OCI-LY3 (cell line): ENCODE results near the gene SRGAP1.

ENCODE experiments used
- EZH2phosphoT487 ChIP-seq: fragments of 200-600 bp; shearing (Covaris generic); IDR thresholded peaks from 2 replicates; pipeline ENCODE4 v1.6.1; 2018; ENCODE audit warnings: antibody characterized with exemption, mixed run types, low read depth
- TF ChIP-seq, protein P1 (sequence below): fragments of 200-600, 300-600 bp; sonication (generic); IDR thresholded peaks from 2 replicates; pipeline ENCODE4 v1.5.1; 2014; ENCODE audit warnings: antibody characterized with exemption, low read length, low read depth

DNA sequence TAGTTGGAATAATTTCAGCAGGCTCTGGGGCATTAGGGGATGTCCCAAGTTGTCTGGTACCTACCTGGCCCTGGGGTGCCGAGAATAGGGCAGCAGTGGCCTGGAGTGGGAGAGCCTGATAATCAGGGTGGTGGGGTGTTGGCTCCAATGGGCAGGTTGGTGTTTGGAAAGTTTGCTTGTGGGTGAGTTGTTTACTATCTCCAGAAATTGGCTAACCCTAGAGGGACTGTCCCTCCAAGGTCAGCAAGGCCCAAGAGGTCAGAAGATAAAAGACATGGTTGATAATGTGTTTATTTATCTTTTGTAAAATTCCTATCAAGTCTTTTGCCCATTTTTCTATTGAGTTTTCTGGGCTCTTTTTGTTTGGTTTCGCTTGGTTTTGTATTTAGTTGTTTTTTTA, 272.5 kb downstream of the SRGAP1 start:
- TF ChIP-seq, protein P1, sequence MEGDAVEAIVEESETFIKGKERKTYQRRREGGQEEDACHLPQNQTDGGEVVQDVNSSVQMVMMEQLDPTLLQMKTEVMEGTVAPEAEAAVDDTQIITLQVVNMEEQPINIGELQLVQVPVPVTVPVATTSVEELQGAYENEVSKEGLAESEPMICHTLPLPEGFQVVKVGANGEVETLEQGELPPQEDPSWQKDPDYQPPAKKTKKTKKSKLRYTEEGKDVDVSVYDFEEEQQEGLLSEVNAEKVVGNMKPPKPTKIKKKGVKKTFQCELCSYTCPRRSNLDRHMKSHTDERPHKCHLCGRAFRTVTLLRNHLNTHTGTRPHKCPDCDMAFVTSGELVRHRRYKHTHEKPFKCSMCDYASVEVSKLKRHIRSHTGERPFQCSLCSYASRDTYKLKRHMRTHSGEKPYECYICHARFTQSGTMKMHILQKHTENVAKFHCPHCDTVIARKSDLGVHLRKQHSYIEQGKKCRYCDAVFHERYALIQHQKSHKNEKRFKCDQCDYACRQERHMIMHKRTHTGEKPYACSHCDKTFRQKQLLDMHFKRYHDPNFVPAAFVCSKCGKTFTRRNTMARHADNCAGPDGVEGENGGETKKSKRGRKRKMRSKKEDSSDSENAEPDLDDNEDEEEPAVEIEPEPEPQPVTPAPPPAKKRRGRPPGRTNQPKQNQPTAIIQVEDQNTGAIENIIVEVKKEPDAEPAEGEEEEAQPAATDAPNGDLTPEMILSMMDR: no peak
- TF ChIP-seq EZH2phosphoT487: no peak
